GM18858 (cell line): ENCODE measurements around the gene CHSY3.

ENCODE experiments used
- ATAC-seq: cut with Tn5 transposase; IDR thresholded peaks from one replicate; pipeline ENCODE4 v1.9.1; 2021; ENCODE audit not compliant: unreplicated experiment

The CHSY3 gene

DNA sequence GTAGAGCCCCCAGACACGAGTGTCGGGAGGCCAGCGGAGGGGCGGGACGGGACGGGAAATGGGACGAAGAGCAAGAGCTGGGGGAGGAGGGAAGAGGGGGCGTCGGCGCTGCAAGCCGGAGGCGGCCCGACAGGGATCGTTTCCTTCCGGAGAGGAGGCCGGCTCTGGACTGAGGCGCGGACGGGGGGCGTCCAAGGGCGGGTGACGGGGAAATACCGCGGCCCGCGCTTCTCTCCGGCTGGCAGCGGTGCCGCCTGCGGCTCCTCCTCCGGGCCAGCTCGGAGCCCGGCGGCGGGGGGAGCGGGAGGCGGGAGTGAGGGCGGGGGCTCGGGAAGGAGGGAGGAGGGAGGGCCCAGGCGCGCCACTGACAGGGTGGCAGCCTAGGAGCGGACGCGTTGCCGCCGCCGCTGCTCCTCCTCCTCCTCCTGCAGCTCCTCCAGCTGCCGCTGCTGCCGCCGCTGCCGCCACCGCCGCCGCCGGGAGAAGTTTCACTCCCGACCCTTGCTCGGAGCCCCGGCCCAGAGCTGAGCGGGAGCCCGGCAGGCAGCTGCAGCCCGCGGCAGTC, at the start of gene CHSY3:
TSS of gene CHSY3 (plus strand) at position 364 of the 565 bp plus-strand sequence.
- ATAC-seq = peak; percentile 44

DNA sequence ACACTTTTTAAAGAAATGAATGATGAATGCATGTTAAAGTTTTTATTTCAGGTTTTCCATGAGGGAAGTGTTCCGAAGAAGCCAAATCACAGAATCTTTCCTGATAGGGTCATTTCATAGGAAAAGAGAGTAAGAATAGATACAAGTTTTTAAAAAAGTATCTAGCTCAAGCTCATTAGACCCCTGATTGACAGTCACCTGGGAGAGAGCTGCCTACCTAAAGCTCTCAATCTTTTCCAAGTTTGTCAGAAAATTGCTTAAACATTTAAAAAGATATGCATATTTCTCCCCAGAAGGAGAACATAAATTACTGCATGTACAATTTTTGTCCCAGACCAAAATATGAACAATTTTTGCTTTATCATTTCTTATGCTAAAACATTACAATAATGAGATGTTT, 47.9 kb upstream of the CHSY3 start:
- ATAC-seq = no peak

DNA sequence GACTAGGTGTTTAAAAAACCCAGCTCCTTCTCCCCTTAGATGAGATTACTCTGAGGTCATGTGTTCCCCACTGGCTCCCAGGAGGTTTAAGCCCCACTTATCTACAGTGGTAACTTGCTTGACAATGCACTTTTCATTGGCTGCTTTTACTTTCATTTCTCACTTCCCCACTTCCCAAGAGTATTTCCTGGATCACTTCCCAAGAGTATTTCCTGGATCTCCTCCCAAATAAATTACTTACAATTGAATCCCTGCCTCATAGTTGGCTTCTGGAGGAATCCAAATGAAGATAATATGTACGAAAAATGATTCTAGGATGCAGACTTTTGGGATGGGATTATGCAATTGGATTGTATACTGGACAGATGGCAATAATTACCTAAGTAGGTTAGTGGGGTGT, 47.1 kb upstream of the CHSY3 start:
- no peak for ATAC-seq

DNA sequence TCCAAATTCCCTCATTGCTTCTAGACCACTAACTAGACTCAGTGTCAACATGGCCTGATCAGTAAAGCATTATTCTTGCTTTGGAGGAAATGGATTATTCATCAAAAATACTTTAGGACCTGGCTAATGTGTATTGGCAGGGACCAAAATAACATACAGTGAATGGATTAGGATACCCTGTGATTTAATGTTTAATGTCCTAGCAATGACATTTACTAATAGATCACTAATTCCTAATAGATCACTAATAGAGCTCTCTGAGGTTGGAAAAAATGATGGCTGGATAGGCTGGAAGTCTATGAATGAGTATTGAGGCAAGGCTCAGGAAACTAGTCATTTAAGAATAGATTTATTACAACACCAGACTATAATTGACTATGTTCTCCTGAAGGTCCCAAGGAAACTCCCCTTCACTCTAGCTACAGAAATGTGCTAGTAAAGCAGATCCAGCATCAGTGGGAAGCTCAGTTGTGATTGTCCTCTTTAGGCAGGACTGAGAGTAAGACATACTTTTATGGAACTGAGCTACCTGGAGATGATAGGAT, 46.1 kb upstream of the CHSY3 start:
- no peak for ATAC-seq

DNA sequence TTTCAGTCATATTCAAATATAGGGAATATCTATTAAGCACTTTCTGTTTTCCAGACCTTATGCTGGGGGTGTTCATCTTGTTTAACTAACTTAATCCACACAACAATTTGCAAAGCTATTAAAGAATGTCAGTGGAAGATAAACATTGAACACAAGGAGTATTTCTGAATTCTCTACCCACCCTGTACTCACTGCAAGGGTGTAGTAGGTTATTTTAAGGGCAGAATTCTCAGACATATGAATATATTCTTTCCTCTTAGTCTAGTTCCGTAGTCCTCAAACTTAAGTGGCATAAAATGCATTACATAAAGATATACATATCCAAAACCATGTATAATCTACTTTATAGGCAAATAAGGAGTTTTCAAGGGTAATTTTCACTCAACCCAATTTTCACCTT, 19.9 kb upstream of the CHSY3 start:
- no peak for ATAC-seq

DNA sequence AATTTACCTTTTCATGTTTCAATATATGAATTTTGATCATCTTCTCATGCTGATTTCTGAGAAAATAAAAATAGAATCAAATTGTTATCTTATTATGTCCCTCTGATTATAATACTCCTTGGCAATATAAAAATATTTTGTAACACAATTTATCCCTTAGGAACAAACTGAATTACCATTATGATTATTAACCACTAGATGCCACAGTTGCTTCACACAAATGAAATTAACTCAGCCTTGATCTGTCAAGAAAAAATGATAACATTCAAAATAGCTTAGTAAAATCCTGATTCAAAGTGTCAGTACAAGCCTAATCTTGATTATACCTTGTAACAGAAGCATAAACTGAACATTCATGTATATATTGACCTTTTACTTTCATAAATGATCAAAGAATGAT, 4.8 kb upstream of the CHSY3 start:
- ATAC-seq = no peak

DNA sequence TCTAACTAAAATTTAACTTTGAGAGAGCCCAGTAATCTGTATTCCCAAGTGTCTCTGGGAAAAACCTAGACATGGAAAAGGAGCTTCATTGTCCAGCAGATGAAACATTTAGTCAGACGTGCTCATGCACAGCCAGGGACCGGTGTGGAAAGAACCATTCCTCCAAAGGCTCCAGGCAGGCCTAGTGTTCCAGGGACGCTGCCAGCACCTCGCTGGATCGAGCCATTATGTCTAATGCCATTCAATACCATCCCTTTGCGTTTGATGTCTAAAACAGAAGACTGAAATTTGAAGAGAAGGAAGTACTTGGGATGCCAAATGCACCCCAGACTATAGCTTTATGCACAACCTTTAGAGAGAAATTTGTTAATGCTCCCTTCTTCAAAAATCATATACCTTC, 1.4 kb upstream of the CHSY3 start:
- no peak for ATAC-seq

DNA sequence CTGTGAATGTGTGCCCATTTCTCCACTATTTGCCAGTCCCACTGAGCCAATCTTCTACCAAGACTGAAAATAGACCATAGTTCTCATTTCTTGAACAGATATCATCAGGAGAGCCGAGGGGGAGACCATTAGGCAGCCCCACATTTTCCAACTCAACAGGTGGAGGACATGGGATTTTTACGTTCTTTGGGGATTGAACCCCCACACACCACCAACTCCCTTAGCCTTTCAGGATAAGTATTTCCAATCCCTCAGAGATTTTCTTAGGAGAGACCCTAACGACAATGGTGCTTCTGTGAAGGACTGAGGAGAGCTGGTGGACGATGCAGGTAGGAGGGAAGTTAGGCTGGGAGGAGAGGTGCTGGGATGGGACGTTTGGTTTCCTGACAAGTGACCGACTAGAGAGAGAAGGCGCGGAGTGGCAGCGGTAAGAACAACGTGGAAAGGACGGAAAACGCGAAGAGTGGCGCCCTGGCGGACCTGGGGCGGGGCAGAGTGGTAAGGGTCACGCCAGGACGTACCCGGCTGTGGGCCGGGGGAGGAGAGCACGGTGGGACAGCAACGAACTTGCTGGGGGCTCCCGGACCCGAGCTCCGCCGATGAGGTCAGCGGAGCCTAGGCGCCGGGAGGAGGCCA, 681 bp upstream of the CHSY3 start:
- ATAC-seq = no peak

DNA sequence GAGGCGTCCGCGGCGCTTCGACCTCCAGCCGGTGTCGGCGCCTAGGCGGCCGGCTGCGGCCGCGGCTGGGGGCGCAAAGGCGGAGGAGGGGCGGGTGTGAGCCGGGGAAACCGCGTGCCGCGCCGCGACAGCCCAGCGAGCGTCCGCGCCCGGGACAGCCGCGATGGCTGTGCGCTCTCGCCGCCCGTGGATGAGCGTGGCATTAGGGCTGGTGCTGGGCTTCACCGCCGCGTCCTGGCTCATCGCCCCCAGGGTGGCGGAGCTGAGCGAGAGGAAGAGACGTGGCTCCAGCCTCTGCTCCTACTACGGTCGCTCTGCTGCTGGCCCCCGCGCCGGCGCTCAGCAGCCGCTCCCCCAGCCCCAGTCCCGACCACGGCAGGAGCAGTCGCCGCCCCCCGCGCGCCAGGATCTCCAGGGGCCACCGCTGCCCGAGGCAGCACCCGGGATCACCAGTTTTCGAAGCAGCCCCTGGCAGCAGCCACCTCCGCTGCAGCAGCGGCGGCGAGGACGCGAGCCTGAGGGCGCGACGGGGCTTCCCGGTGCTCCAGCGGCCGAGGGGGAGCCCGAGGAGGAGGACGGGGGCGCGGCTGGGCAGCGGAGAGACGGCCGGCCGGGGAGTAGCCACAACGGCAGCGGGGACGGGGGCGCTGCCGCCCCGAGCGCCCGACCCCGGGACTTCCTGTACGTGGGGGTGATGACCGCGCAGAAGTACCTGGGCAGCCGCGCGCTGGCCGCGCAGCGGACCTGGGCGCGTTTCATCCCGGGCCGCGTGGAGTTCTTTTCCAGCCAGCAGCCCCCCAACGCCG, 605 bp downstream of the CHSY3 start:
- ATAC-seq = no peak

DNA sequence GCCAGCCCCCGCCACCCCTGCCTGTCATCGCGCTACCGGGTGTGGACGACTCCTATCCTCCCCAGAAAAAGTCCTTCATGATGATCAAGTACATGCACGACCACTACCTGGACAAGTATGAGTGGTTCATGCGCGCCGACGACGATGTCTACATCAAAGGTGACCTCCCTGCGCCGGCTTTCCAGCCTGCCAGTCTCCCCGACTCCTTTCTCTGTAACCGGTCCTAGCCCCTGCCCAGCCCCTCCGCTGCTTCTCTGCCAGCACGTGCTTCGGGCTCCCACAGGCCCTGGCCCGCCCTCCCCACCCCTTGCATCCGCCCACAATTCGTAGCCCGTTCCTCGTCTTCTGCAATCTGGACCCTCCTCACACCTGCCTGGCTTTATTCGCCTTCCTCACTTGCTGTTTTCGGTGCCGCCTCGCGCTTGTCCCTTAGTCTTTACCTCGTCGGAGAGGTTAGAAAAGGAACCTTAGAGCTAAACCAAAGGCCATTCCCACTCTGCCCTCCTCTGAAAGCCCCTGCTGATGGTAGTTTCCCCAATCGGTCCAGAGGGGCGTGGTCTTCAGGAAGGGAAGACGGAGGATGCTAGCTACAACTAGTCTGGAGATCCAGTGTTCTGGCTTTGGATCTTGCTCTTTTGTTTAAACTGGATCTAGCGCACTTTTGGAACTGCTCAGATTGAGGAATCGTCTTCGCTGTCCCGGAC, 1.4 kb downstream of the CHSY3 start:
- ATAC-seq = no peak

DNA sequence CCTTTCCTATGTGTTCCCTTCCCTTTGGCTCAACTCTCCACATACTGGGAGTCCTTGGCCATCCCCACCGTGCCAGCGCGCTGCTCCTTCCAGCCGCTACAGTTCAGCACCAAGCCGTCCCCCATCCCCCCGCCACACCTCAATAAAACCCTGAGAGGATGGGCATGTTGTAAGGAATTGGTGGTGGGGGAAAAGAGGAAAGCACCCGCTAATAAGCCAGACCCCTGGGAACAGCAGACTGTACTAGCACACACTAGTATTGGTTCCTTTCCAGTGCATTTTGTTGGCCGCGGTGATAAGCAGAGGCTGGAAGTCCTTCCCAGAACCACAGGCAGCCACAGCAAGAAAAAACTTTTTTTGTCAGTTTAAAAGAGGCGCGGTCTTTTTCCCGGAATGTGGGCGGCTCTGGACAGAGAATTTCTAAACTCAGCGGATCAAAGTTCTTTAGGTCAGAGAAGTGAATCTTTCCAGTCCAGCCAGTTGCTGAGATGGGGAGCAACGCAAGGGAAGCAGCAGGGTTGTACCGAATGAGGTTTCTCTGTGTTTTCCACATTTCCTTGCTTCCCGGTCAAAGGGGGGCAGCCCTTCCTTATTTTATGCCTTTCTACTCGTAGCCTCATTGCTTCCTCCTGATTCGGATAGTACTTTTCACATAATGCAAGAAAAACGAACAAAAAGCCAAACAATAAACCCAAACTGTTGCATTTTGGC, 2.1 kb downstream of the CHSY3 start:
- ATAC-seq = no peak

DNA sequence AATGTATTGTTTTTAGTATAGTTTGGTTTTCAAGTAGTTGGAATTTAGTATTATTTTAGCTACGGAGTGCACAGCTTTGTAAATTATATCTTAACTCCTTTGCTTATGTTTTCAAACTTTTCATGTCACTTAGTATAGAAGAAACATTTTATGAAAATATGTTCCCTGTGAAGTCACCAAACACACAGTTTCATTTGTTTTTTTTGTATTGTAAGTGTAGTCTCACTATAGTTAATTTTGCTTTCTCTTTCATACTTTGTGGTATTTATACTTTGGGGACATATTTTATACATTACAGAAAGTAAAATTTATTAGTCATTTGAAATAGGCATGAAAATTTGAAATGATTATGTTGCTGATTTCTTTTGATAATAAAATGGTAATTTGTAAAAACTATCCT, 5.0 kb downstream of the CHSY3 start:
- ATAC-seq = peak; percentile 65

DNA sequence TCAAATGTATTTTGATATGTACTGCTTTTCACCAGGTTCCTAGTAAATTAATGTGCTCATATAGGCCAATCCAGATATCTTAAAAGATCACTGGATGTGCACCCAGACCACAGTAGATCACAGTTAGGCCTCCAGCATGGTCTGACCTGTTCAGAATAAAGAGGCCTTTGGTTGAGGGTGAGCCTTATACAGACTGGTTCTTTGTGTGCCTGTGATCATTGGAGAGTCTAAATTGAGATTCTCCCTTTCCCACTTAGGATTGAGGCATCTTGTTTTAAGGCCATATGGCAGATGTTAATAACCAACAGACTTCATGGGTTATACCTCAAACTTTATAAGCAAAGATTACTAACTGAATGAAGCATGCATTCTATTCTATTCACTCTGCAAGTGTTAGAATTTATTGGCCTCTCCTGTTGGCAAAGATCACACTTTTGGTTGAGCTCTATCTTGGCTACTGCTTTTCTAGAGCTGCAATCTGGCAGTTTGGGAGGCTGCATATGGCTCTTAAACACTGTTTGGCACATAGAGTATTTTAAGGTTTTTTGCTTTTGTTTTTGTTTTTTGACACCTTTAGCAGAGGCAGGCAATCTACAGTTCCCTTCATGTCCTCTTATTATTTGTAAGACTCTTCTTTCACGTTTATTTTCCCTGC, 8.5 kb downstream of the CHSY3 start:
- no peak for ATAC-seq

DNA sequence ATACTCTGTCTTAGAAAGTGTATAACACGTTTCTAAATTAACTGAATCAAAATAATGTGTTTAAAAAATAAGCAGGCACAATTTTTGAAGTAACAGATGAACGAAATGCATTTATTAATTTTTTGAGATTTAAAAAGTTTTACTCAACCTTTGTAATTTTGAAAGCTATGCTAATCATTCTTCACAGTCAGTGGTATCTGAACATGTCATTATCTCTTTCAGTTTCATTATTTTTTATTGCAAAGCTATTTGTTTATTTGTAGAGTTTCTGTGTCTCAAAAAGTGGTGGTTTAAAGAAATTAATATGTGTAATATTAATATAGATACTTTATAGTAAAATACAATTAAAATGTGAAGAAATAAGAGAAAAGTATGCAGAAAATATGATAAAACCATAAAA, 11.2 kb downstream of the CHSY3 start:
- ATAC-seq = no peak

DNA sequence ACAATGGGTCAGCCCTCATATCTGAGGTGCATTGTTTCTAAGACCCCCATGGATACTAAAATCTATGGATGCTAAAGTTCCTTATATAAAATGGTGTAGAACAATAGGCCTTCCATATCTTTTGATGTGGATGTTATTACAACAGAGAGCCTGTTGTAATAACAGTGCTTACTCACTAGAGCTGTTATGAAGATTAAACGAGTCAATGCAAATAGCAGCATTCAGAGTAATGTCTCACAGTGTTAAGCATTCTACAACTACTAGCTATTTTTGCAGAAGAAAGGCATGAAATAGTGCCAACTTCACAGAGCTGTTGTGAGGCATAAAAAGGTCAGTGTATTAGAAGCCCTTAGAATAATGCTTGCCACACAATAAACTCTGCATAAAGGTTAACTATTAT, 13.0 kb downstream of the CHSY3 start:
- ATAC-seq = no peak

DNA sequence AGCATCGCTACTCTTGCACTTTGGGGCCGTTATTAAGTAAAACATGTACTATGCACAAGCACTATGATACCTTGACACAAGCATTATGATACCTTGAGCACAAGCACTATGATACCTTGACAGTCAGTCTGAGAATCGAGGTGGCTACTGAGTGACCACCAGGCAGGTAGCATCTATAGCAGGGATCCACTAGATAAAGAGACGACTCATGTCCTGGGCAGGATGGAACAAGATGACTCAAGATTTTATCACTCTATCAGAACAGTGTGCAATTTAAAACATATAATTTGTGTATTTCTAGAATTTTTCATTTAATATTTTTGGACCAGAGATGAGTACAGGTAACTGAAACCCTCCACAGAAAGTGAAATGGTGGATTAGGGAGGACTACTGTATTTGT, 16.9 kb downstream of the CHSY3 start:
- no peak for ATAC-seq

DNA sequence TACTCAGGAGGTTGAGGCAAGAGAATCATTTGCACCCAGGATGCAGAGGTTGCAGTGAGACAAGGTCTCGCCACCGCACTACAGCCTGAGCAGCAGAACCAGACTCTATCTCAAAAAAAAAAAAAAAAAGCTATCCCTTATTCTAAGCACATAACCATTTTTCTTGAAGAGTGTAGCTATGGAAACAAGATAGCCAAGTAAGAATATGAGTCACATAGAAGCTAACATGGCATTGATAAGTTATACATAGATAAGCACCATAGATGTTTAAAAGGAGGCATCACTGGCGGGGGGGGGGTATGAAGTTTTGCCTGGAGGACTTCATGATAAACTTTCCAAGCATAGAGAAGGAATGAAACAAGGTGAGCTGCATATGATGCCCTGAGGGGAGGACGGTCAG, 26.0 kb downstream of the CHSY3 start:
- no peak for ATAC-seq

DNA sequence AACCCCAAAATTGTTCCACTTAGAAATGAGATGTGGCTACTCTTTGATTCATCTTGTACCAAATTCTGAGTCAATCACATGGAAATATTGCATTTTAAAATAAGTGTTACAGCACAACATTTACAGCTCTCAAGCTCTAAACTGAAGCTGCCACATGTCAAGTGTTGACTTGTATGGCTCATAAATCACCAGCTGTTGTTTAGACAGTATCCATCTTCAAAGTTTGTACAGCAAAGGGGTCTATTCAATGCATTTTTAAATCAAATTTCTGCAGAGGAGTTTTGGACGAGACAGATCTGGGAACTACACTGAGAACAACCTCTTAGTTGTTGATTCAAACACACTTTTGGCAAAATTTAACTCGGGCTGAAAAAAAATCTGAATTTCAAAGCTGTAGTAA, 31.4 kb downstream of the CHSY3 start:
- ATAC-seq = no peak

DNA sequence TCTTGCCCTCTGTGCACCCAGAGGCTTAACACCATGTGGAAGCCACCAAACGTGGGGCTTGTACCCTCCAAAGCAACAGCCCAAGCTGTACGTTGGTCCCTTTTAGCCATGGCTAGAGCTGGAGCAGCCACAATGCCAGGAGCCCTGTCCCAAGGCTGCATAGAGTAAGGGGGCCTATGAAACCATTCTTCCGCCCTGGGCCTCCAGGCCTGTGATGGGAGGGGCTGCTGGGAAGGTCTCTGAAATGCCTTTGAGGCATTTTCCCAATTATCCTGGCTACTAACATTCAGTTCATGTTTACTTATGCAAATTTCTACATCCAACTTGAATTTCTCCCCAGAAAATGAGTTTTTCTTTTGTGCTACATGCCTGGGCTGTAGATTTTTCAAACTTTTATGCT, 33.8 kb downstream of the CHSY3 start:
- ATAC-seq = no peak

DNA sequence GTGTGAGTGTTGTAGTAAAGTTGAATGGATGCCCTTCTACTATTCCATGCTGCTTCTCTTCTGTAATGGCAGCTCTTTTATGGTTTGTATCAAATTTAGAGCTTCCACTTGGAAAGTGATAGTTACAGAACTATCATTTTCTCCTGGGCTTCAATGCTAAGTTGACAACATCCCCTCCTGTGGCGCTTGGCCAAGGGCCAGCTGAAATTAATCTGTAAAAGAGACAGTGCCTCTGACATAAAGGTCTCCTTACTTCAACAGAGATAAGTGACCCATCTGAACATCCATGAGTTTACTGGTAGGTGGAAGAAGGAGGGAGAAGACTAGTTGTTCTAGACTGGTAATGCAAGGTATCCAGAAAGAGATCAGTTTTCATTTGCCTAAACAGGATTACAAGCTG, 39.7 kb downstream of the CHSY3 start:
- ATAC-seq = no peak
